ENCODE data around the gene PLD1. TPM values are rescaled to one million over a fixed set of nuclear protein-coding genes. Genes with fewer than 3 reads are reported as not detected.
"Not testable (repeated sequence)": the region's sequence is repeated elsewhere in the genome, so short reads cannot be mapped to it uniquely, and the experiment has no call there.

PLD1 gene
- total RNA-seq, 2 experiments from 2014 or later: 2.0 to 3.4 TPM

DNA sequence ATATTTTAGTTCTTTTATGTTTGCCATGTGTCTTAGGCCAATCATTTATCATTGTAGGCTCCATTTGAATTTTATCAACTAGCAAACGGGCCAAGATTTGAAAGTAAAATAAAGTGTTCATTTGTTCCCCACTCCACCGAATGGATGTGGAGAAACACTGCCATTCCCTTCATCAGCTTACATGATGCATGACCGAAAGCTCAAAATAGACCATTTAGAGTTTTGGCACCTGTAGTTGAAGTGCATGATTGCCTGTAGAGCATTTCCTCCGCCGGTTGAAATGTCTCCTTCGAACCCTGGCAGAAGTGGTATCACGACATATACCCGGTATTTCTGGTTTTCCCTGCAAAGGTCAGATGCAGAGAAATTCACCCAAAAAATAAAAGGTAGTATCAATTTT lies 165.6 kb downstream of the PLD1 start:
- Mint-ChIP-seq H3K27ac (no peak overlapping the region), H3K9me3 (ENCODE audit: low read depth) (no peaks in the 10 kb centered on the region), H3K4me1 (no peaks in the 10 kb centered on the region), H3K4me3 (no peak overlapping the region), H3K36me3 (no peaks in the 10 kb centered on the region), H3K27me3 (no peaks in the 10 kb centered on the region)
- CTCF ChIA-PET: interaction anchor here (1.0 to 1.5 kb wide), 2 partner anchors 128 to 697 kb away, joined by 3 to 4 read pairs; no protein-coding TSS in a partner anchor
- DNase-seq (no peak), ATAC-seq (no peak)

DNA sequence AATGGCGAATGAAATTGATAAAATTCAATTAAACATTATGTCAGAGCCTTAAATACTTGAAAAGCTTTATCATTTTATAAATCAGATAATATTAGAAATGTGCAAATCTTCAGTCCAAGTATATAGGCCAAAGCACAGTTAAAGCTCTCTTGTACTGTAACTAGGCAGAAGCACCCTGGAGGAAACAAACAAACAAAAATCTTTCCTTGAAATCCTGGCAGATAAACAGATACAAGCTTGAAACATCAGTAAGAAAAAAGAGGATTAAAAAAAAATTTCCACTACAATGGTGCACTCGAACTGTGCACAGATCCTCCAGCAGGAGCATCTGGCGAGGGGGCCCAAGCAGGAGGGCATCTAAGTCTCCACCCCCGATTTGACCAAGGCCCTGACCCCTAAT lies 166.6 kb downstream of the PLD1 start:
- Mint-ChIP-seq H3K27ac (no peak overlapping the region), H3K27me3 (no peaks in the 10 kb centered on the region), H3K4me1 (no peaks in the 10 kb centered on the region), H3K9me3 (ENCODE audit: low read depth) (no peaks in the 10 kb centered on the region), H3K36me3 (no peaks in the 10 kb centered on the region), H3K4me3 (no peak overlapping the region)
- DNase-seq: no peak
- CTCF ChIA-PET: interaction anchor here (1.0 to 1.5 kb wide), 2 partner anchors 129 to 698 kb away, joined by 3 to 4 read pairs; no protein-coding TSS in a partner anchor
- ATAC-seq: no peak

DNA sequence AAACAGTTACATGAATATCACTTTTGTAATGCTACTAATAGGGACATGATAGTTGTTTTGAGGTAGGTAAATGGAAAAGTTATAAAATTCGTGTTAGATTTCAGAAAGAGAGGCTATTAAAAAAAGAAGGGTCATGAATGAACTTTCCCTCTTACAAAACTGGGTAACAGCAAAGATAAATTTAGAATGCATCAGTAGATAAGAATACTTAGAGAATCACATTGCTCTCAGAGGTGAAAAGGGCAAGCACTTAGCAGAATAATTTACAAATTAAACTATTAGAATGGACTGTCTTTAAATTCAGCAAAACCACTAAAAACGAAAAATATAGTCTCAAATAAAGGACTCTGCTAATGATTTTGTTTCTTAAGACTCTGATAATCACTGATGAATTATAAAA lies 167.2 kb downstream of the PLD1 start:
- H3K4me1 Mint-ChIP-seq: no peaks in the 10 kb centered on the region
- CTCF ChIA-PET: interaction anchor here (1.5 kb wide), 1 partner anchor 130 kb away, joined by 4 read pairs; no protein-coding TSS in a partner anchor
- H3K9me3 Mint-ChIP-seq (ENCODE audit: low read depth): no peaks in the 10 kb centered on the region
- no peaks in the 10 kb centered on the region for H3K27me3 Mint-ChIP-seq
- no peaks in the 10 kb centered on the region for H3K36me3 Mint-ChIP-seq
- H3K4me3 Mint-ChIP-seq: no peak overlapping the region
- ATAC-seq (no peak), DNase-seq (no peak)
- H3K27ac Mint-ChIP-seq: no peak overlapping the region

DNA sequence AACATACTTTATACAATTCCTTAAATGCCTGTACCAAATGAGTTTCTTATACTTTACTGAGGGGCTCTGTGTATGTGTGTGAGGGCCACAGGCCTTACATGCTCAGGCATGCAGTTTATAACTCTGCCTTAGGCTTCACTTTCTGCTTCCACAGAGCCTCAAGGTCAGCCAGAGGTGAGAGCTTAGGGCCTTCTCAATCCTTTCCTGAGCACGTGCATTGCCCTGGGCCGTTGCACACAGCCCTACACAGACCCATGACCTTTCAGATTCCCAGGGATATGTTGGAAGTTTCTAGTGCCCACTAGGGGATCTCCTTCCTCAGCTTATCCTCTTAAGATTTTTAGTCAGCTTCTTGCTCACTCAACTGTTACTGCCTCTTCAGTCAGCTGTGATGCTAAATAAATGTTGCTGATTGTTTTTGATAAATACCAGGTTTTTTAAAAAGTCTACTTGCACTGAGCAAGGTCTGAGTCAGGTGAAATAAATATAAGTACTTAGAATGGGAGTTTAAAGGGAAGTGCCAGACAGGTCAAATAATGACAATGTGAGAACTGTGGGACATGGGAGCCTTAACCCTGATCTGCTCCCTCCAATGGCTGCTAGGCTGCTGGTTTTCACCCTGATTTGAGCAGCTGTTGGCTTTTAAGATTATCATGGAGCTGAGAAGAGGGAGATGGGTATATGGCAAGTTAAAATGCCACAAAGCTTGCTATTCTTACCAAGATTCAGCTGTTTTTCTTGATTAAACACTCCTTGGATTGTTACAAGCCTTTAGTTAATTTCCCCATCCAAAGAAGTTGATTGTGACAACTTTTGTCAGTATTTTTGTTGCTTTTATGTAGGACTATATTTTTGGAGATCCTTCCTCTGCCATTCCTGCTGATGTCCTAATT lies 169.5 kb downstream of the PLD1 start:
- ATAC-seq (no peak), DNase-seq (no peak)
- Mint-ChIP-seq H3K27me3 (no peaks in the 10 kb centered on the region), H3K9me3 (ENCODE audit: low read depth) (no peaks in the 10 kb centered on the region), H3K4me3 (no peak overlapping the region), H3K4me1 (peaks cover 3% of the 10 kb centered on the region), H3K36me3 (no peaks in the 10 kb centered on the region), H3K27ac (no peak overlapping the region)
- CTCF ChIA-PET: interaction anchor here (0.6 kb wide), 1 partner anchor 308 kb away, joined by 3 read pairs; no protein-coding TSS in a partner anchor

GRCh38 chr3:171636666-171637065 lies 173.6 kb downstream of the PLD1 start:
- Mint-ChIP-seq H3K4me1 (peaks cover 3% of the 10 kb centered on the region), H3K27ac (no peak overlapping the region), H3K4me3 (no peak overlapping the region), H3K9me3 (ENCODE audit: low read depth) (no peaks in the 10 kb centered on the region), H3K36me3 (no peaks in the 10 kb centered on the region), H3K27me3 (no peaks in the 10 kb centered on the region)
- DNase-seq (no peak), ATAC-seq (no peak)
- CTCF ChIA-PET: interaction anchor here (1.3 kb wide), 1 partner anchor 466 kb away, joined by 3 read pairs; no protein-coding TSS in a partner anchor

DNA sequence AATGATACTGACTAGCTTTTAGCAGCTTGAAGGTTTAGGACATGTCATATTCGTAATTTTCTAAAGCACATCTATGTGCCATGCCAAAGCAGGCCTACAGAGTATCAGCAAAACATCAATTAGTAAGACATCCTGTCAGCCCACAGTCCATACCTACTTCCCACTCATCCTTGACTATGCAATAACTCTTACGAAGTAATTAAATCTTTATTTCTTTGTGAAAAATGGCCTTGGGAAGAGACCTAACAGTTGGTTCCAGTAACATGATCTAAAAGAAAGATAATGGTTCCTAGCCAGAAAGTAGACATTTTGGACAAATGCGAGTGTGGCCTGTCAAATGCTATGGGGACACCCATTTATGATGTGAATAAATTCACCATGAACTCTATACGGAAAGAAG lies 177.5 kb downstream of the PLD1 start:
- Mint-ChIP-seq H3K4me3 (no peak overlapping the region), H3K36me3 (no peaks in the 10 kb centered on the region), H3K9me3 (ENCODE audit: low read depth) (no peaks in the 10 kb centered on the region), H3K4me1 (peaks cover 3% of the 10 kb centered on the region), H3K27ac (no peak overlapping the region), H3K27me3 (no peaks in the 10 kb centered on the region)
- CTCF ChIA-PET: no interaction called here
- DNase-seq (no peak), ATAC-seq (no peak)

GRCh38 chr3:171626799-171627198 lies 183.5 kb downstream of the PLD1 start:
- not testable (repeated sequence) for H3K36me3 Mint-ChIP-seq, H3K4me1 Mint-ChIP-seq

DNA sequence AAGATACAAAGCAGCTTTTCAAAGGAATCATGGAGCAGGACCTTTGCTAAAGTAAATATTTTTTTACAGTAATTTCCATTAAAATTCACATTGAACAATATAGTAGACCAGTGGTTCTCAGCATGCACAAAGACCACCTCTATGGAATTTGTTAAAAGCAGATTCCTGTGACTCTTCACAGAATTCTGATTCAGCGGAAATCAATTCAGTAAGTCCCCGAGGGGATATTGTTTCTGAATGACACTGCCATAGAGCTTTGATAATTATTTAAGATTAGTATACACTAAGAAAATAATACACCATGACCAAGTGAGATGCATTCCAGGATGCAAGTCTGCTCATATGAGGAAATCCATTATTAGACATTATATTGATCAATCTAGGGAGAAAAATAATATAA lies 188.2 kb downstream of the PLD1 start:
- Mint-ChIP-seq H3K4me3 (no peak overlapping the region), H3K9me3 (ENCODE audit: low read depth) (peaks cover 4% of the 10 kb centered on the region), H3K27me3 (peaks cover 16% of the 10 kb centered on the region), H3K27ac (no peak overlapping the region), H3K36me3 (peaks cover 2% of the 10 kb centered on the region), H3K4me1 (peaks cover 4% of the 10 kb centered on the region)
- ATAC-seq (no peak), DNase-seq (no peak)
- CTCF ChIA-PET: no interaction called here

More at GRCh38 chr3:171626799-171627198, 183.5 kb downstream of the PLD1 start:
- ATAC-seq; H3K27ac Mint-ChIP-seq; CTCF ChIA-PET; H3K9me3 Mint-ChIP-seq (ENCODE audit: low read depth); H3K27me3 Mint-ChIP-seq; DNase-seq; H3K4me3 Mint-ChIP-seq: not testable (repeated sequence)

GRCh38 chr3:171620825-171621434 lies 189.4 kb downstream of the PLD1 start:
- peaks cover 2% of the 10 kb centered on the region for H3K36me3 Mint-ChIP-seq
- DNase-seq (no peak), ATAC-seq (no peak)
- peaks cover 4% of the 10 kb centered on the region for H3K4me1 Mint-ChIP-seq
- no peak overlapping the region for H3K27ac Mint-ChIP-seq
- H3K4me3 Mint-ChIP-seq: no peak overlapping the region
- CTCF ChIA-PET: no interaction called here
- peaks cover 25% of the 10 kb centered on the region for H3K27me3 Mint-ChIP-seq
- H3K9me3 Mint-ChIP-seq (ENCODE audit: low read depth): peaks cover 4% of the 10 kb centered on the region

DNA sequence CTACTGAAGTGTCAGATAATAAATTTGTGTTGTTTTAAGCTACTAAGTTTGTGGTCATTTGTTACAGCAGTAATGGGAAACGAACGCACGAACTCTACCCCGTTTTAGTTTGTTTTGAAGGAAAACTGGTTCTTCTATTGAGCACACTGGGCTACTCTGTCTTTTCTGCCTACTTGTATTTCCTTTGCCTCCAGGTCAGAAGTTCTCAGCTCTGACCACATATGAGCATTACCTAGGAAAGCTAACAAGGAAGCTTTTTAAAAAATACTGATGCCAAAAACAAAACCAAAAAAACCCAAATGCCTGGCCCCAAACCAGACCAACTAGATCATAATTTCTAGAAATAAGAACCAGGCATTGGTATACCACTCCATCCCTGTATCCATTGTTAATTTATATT lies 193.5 kb downstream of the PLD1 start:
- H3K27me3 Mint-ChIP-seq: peaks cover 33% of the 10 kb centered on the region
- DNase-seq: no peak
- no peak for ATAC-seq
- H3K27ac Mint-ChIP-seq: no peak overlapping the region
- H3K4me1 Mint-ChIP-seq: no peaks in the 10 kb centered on the region
- H3K36me3 Mint-ChIP-seq: no peaks in the 10 kb centered on the region
- CTCF ChIA-PET: interaction anchor here (0.6 to 1.1 kb wide), 2 partner anchors 155 to 809 kb away, joined by 3 read pairs; no protein-coding TSS in a partner anchor
- no peak overlapping the region for H3K4me3 Mint-ChIP-seq
- H3K9me3 Mint-ChIP-seq (ENCODE audit: low read depth): no peaks in the 10 kb centered on the region

- Mint-ChIP-seq H3K27ac (no peak overlapping the region), H3K4me3 (no peak overlapping the region), H3K36me3 (no peaks in the 10 kb centered on the region), H3K4me1 (no peaks in the 10 kb centered on the region), H3K27me3 (peaks cover 25% of the 10 kb centered on the region), H3K9me3 (ENCODE audit: low read depth) (no peaks in the 10 kb centered on the region)
- ATAC-seq: no peak
- no peak for DNase-seq
- CTCF ChIA-PET: interaction anchor here (1.1 kb wide), 1 partner anchor 157 kb away, joined by 3 read pairs; no protein-coding TSS in a partner anchor
Measured at GRCh38 chr3:171615686-171616085, 194.6 kb downstream of the PLD1 start.

- no peak overlapping the region for H3K27ac Mint-ChIP-seq
- DNase-seq (no peak), ATAC-seq (no peak)
- no peak overlapping the region for H3K4me3 Mint-ChIP-seq
- H3K27me3 Mint-ChIP-seq: peaks cover 25% of the 10 kb centered on the region
- no peaks in the 10 kb centered on the region for H3K36me3 Mint-ChIP-seq
- CTCF ChIA-PET: interaction anchor here (1.3 to 1.8 kb wide), 4 partner anchors 10 to 726 kb away, joined by 3 to 6 read pairs (median 5); no protein-coding TSS in a partner anchor
- no peaks in the 10 kb centered on the region for H3K9me3 Mint-ChIP-seq (ENCODE audit: low read depth)
- H3K4me1 Mint-ChIP-seq: no peaks in the 10 kb centered on the region
Measured at GRCh38 chr3:171615281-171615680, 195.0 kb downstream of the PLD1 start.

GRCh38 chr3:171614318-171614921 lies 195.9 kb downstream of the PLD1 start:
- H3K27ac Mint-ChIP-seq: no peak overlapping the region
- CTCF ChIA-PET: interaction anchor here (1.3 to 1.8 kb wide), 5 partner anchors 10 to 727 kb away, joined by 3 to 6 read pairs (median 5); no protein-coding TSS in a partner anchor
- no peaks in the 10 kb centered on the region for H3K36me3 Mint-ChIP-seq
- ATAC-seq (no peak), DNase-seq (no peak)
- peaks cover 23% of the 10 kb centered on the region for H3K27me3 Mint-ChIP-seq
- H3K9me3 Mint-ChIP-seq (ENCODE audit: low read depth): no peaks in the 10 kb centered on the region
- H3K4me1 Mint-ChIP-seq: no peaks in the 10 kb centered on the region
- H3K4me3 Mint-ChIP-seq: no peak overlapping the region
